Midbrain (tissue), 1 donor: Measurements from ENCODE around the gene VPS13C.
"Not testable (repeated sequence)": the region's sequence is repeated elsewhere in the genome, so short reads cannot be mapped to it uniquely, and the experiment has no call there.

Experiments
- DNase-seq: peaks from one replicate; lab custom pipeline; 2025; lab: John Stamatoyannopoulos, UW

Gene VPS13C

DNA sequence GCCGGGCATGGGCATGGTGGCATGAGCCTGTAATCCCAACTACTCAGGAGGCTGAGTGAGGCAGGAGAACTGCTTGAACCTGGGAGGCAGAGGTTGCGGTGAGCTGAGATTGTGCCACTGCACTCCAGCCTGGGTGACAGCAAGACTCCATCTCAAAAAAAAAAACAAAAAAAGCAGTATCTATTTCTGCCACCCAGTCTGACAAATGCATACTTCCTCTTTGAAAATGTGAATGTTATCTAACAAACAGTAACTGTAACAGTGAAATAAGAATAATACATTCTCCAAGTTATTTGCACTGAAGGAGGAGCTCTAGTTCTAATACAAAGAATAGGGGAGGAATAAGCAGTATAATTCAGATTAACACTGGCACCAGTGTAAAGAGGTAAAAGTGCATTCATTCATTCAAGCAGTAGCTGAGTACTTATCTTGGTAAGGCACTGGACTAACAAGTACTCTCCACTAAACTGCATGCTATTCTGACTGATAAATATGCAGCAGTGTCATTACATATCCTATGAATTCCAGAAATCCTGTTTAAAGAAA is 12.9 kb downstream of the VPS13C start:
- DNase-seq, result no peak

GRCh38 chr15:62046078-62046743 is 14.0 kb downstream of the VPS13C start:
- no peak for DNase-seq

GRCh38 chr15:62035256-62035924 is 24.9 kb downstream of the VPS13C start:
- DNase-seq, result no peak

- DNase-seq, result no peak
These were observed 32.3 kb downstream of the VPS13C start for GRCh38 chr15:62027916-62028315.

DNA sequence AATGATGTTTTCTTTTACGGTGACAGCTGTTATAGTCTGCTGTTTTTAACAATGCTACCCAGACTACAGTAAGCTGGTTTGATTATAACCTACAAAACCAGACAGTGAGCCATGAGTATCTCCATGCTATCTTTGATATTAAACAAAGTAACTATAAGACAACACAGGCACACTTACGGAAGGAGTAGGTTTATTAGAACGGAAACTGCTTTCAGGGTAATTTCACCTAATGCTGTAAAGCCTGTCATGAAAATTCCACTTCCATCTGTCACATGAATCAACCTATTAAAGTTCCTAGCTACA is 33.0 kb downstream of the VPS13C start:
- no peak for DNase-seq

DNA sequence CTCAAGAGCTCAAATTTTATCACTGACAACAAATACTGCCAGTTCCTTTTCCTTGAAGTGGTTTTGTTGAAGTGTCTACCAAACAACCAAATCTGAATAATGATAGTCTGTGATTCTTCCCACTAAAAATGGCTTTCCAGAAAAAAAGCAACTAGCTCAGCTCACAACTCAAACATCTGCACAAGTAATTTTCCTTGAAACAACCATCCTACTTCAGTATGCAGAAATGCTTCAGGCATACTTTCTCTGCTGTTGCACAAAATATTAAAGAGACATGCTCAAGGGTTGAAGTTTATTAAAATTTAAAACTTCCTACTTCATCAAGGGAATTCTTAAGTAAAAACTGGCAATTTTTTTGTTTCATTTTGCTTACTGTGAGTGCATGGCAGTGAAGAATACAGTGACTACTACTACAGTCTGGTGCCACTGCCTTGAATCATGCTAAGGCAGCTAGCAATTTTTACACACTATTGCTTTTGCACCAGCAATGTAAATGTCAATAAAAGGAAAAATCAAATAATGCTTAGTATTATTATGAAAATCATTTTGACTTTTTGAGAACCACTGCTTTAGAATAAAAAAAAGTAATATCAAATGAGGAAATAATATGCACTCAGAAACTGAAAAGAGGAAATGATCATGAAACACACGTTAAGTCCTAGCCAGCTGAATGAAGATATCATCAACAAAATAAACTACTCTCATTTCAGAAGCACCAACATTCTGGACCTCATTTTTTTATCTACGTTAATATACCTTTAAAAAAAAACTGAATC is 33.6 kb downstream of the VPS13C start:
- DNase-seq, result no peak

DNA sequence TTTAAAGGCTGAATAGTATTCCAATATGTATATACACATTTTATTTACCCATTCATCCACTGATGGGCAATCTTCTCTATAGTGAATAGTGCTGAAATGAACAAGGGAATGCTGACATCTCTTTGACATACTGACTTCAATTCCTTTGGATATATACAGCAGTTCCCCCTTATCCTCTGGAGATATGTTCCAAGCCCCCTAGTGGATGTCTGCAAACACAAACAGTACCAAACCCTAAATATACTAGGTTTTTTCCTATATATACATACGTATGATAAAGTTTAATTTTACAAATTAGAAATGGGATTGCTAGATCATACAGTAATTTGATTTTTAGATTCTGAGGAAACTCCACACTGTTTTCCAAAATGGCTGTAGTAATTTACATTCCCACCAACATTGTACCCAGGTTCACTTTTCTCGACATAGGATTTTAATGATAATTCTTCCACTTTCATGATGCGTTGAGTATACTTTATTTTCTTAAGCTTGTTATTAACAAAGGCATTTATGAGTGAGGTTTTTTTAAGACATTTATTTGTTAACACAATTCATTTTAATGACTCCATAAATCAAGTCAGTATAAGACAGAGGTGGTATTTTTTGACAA is 38.2 kb downstream of the VPS13C start:
- DNase-seq, result no peak

- DNase-seq, result no peak
These were observed 39.6 kb downstream of the VPS13C start for GRCh38 chr15:62020576-62021160.

GRCh38 chr15:62005354-62005753 is 54.9 kb downstream of the VPS13C start:
- not testable (repeated sequence) for DNase-seq

DNA sequence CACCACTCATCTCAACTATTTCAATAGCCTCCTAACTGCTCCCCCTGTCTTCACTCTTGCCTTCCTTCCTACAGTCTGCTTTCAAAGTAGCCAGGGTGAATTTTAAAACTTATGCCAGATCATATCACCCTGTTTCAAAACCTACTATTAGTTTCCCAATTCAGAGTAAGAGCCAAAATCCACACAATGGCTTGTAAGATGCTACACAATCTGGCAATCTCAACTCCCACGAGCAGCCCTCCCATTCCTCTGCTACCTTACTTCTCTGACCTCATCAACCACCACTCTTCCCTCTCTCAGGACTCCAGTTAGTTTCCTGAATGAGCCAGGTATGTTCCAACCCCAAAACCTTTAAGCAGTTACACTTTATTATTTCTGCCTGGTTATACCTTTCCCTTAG is 62.5 kb downstream of the VPS13C start:
- DNase-seq, result no peak

DNA sequence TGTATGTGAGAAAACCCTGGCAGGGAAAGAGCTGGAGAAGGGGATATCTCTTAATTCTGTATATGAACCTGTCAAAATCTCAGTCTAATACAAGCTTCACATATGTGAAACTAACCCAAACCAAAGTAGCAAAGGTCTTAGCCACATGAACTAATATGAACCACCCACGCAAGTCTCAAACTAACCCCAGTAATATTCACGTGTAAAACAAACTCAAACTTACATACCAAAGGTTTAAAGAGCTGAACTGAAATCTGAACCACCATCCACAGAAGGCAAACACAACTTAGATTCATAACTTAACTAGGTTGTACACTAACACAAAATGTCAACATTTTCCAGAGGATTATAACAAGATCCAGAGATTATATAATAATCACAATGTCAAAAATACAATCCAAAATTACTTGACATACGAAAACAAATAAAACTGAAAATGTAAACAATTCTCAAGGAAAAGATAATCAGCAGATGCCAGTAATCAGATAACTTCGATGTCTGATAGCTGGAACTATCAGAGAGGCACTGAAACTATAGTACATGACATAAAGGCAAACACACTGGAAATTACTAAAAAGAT is 64.1 kb downstream of the VPS13C start:
- DNase-seq, result no peak

DNA sequence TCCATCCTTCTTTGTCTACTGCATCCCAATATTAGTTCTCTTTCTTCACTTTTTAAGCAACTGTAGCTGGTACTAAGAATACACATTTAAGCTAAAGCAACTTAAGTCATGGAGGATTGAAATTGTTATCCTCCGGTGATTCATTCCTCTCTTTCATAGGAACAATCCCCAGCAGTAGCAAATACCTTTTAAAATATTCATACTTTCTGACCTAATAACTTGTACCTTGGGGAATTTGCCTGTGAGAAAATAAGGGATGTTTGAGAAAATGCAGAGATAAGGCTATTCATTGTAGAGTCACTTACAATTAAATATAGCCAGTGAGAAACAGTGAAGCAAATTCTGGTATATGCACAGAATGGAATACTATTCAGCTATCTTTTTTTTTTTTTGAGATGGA is 66.0 kb downstream of the VPS13C start:
- no peak for DNase-seq

GRCh38 chr15:61992518-61992917 is 67.7 kb downstream of the VPS13C start:
- no peak for DNase-seq

GRCh38 chr15:61989667-61990066 is 70.6 kb downstream of the VPS13C start:
- no peak for DNase-seq

DNA sequence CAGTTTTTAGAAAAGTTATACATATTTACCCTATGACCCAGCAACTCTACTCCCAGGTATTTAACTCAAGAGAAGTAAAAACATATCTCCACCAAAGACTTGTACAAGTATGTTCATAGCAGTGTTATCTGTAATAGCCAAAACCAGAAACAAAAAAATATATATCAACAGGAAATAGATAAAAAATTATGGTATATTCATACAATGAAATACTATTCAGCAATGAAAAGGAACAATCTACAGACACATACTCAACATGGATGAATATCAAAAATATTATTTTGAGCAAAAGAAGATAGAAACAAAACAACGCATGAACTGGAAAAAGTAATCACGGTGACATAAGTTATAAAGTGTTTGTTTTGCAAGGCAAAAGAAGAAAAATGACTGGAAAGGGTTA is 72.4 kb downstream of the VPS13C start:
- no peak for DNase-seq

GRCh38 chr15:61983081-61983480 is 77.2 kb downstream of the VPS13C start:
- no peak for DNase-seq

DNA sequence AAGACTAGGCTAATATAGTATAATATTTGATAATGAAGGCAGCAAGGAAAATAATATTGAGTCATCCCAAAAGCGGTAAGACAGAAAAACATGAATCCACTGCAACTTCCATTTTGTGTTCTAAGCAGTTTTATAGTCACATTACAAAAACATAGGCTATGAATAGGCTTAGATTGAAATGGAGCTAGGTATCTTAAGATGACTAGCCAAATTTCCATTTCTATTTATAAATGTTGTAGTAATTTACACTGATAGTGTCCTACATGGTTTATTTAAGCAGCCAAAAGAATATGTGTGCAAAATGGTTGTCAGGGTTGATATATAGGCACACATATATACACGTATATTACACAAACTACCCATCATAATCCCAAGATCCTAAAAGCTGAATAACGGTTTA is 82.0 kb downstream of the VPS13C start:
- no peak for DNase-seq

DNA sequence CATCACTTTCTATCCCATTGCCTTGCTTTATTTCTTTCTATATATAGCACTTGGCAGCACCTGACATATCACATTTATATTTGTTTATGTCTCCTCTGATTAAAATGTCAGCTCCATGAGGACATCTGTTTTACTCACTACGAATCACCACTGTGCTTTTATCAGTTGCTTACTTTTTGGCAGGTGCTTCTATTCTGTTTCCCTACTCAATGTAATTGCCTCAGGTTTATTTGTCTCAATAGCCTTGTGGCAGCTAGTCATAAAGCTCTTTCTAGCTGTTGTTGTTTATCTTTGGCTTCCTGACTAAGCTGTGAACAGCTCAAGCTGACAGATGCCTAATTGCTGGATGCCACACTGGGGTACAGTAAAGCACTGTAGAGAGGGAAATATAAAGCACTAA is 85.5 kb downstream of the VPS13C start:
- DNase-seq, result no peak

- DNase-seq, result no peak
These were observed 86.1 kb downstream of the VPS13C start for GRCh38 chr15:61974118-61974517.

GRCh38 chr15:61951949-61952348 is 108.3 kb downstream of the VPS13C start:
- DNase-seq, result peak; percentile 5

DNA sequence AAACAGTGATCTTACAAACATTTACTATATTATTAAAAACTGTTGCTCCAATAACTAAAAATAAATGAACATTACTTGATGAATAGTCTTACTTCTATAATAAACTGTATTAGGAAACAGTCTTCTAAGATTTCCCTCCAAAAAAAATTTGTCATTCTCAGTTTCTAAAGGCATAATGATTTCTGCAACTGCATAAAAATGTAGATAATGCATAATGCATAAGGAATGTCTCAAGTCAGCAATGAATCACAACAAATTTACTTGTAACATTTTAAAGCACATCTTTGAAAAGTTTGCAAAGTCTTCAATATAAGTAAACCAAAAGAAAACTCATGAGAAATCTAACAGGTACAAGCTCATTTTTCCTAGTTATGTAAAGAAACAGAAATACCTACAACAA is 113.5 kb downstream of the VPS13C start:
- DNase-seq, result no peak

DNA sequence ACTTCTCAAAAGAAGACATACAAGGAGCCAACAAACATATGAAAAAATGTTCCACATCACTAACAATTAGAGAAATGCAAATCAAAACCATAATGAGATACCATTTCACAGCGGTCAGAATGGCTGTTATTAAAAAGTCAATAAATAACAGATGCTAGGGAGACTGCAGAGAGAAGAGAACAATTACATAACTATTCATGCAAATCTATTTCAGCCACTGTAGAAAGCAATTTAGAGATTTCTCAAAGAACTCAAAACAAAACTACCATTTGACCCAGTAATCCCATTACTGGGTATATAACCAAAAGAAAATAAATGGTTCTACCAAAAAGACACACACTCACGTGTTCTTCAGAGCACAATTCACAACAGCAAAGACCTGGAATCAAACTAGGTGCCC is 116.3 kb downstream of the VPS13C start:
- DNase-seq, result no peak
